H1 (cell line): ENCODE data around the gene MAJIN. TPM values are rescaled to one million over a fixed set of nuclear protein-coding genes. Genes with fewer than 3 reads are reported as not detected.

Experiments used
- CEBPB ChIP-seq: IDR thresholded peaks from 2 replicates; pipeline ENCODE4 v1.6.1; 2012; ENCODE audit warnings: low read depth, low read length
- SIX5 ChIP-seq: IDR thresholded peaks from 2 replicates; pipeline ENCODE4 v1.6.1; 2011; ENCODE audit warnings: mild to moderate bottlenecking, low read depth, low read length
- polyA plus RNA-seq, 7 experiments: library from polyadenylated mRNA; depleted of rRNA in 3 of 7; stranded (reverse) in 5 of 7; unstranded in 2 of 7; fragments of >200 nt in 5 of 7; fragments of 200-250 nt in 2 of 7; gene quantifications; 1 replicate in 5 of 7; 2 replicates in 1 of 7; 4 replicates in 1 of 7; pipeline versions ENCODE4 v1.2.1 to v1.2.3, GENCODE V29; 2011 to 2013; ENCODE audit warnings: missing spikeins in 2 of 7, mixed read lengths in 2 of 7
- total RNA-seq: library from RNA; stranded (reverse); fragmentation: NEBNext Ultra II Directional; extraction: Animal tissue kit (Norgen Biotek cat#: 25700); gene quantifications from 2 replicates; pipeline ENCODE4 v1.2.1, GENCODE V29; 2021

MAJIN gene
- total and polyA plus RNA-seq, 2 of the 8 experiments (the other 6 are each of a cell fraction or from before 2014, with no cell fraction given): not detected

GRCh38 chr11:64914123-64914522 lies 57.8 kb downstream of the MAJIN start (continued):
- TF ChIP-seq CEBPB (no peak), SIX5 (no peak)
- TF ChIP-seq, all 59 proteins: peak for 0
